Measurements from ENCODE around the gene ABCC11. TPM values are rescaled to one million over a fixed set of nuclear protein-coding genes. Genes with fewer than 3 reads are reported as not detected.

Gene ABCC11
- total RNA-seq, 1 donor from 2014 or later = 0.20 TPM

GRCh38 chr16:48126801-48127644 is 120.3 kb downstream of the ABCC11 start:
- DNase-seq = no peak

GRCh38 chr16:48125888-48126287 is 121.5 kb downstream of the ABCC11 start:
- DNase-seq = no peak

GRCh38 chr16:48124266-48124665 is 123.1 kb downstream of the ABCC11 start:
- DNase-seq = no peak

- DNase-seq = no peak
These were observed 124.1 kb downstream of the ABCC11 start for GRCh38 chr16:48123104-48123788.

GRCh38 chr16:48121276-48121675 is 126.1 kb downstream of the ABCC11 start:
- no peak for DNase-seq

GRCh38 chr16:48118841-48119240 is 128.5 kb downstream of the ABCC11 start:
- DNase-seq = no peak

GRCh38 chr16:48117217-48118105 is 129.9 kb downstream of the ABCC11 start:
- no peak for DNase-seq

Other genes starting within 250 kb of the ABCC11 start
- 0.10 TPM for gene ABCC12, start 91.5 kb downstream of the ABCC11 start, total RNA-seq
- gene LONP2, start 3.2 kb downstream of the ABCC11 start, total RNA-seq = 65.1 TPM
- 53.4 TPM for gene SIAH1, start 137.9 kb upstream of the ABCC11 start, total RNA-seq

All from skin of body (tissue), 2 donors.